ENCODE results near the gene HNRNPA3.
"Not testable (repeated sequence)": the region's sequence is repeated elsewhere in the genome, so short reads cannot be mapped to it uniquely, and the experiment has no call there.

Gene HNRNPA3

DNA sequence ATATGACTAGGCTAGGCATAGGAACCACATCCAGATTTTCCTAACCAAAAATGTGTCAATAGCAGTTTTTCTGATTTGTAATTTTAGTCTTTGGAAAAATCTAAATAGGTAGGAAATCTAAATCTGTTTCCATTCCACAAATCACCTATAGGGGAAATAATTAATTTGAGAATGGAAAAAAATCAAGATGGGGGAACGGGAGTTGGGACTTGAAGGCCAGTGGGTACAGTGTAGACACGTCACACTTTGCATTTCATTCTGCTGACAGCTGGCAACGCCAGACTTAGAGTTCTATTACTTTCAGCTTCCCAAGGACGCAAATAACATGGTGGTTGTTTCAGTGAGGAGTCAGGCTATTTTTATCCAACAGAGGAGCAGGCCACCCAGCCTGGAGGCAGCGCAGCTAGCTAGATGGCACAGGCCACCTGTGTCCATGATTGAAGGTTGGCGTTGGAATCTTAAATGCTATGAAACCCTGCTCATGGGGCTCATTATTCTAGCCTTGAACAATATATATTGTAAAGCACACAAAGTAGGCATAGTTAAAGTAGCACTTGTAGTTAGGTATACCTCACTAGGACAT is 23.4 kb downstream of the HNRNPA3 start:
- DNase-seq = no peak

DNA sequence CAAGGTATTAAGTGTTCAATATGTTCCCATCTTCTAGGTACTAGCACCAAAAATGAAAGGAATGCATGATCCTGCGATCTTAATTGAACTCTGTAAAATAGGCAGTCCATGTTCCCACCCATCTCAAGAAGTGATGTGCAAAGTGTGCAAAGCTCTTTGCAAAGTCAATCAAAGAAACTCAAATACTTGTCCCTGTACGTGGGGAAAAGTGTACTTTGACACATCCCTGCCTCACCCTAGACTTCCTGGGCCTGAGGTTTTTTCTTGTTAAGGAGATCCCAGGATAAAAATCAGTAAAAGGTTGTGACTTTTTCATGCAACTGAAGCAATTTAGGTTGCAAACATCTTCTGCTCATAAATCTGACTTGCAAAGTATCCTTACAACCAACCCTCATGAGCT is 25.3 kb downstream of the HNRNPA3 start:
- no peak for DNase-seq

DNA sequence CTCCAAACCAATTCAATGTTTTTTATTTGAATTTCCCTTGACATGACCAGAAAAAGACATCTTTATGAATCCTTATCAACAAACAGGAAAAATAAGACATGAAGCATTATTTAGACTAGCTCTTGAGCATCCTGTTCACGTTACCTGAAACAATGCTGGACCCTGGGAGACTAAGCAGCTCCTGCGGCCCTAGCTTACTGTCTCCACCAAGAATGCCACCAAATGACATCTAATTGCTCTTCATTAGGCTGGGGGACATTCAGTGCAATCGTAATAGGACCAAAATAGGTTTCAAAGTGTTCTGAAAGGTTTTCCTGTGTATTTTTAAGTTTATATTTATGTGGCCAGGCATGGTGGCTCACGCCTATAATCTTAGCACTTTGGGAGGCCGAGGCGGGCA is 26.5 kb downstream of the HNRNPA3 start:
- DNase-seq = no peak

DNA sequence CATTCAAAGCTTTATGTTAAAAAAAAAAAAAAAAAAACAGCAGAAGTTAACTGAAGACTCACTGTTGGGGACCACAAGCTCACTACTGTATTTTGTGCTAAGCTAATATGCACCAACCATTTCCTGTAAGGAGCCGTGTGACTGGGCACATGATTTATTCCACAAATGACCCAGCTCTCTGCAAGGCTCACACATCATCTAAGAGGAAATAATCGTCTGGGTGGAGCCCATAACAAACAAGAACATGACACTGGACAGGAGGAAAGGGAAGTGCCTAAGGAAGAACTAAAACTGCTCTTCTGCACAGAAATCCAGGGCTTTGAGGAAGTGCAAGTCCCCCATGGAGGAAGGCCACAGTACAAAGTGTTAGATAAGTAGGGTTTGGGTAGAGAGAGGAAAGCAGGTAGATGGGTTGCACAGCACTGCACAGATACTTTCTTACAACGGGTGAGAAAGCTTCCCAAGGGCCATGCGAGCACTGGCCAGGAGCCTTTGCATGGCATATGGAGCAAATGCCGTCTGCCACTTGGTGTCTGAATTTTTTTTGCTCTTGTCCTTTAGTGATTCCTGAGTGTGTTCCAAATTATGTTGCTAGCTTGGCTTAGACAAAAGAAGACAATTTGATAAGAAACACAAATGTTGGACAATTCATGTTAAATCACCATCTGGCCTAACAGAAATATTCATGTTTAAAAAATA is 27.5 kb downstream of the HNRNPA3 start:
- no peak for DNase-seq

DNA sequence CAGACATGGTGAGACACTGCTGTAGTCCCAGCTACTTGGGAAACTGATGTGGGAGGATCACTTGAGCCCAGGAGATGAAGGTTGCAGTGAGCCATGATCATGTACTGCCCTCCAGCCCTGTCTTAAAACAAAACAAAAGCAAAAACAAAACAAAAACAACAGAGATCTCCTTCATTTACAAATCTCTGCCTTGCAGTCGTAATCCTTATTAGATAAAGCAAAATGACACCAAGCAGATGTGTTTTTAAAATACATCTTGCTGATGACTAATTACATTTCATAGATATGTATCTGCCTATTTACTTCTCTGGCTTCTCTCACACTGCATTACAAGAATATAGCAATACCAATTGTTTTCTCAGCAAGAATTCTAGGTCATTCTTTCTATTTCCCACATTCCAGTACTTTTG is 29.1 kb downstream of the HNRNPA3 start:
- DNase-seq = no peak

DNA sequence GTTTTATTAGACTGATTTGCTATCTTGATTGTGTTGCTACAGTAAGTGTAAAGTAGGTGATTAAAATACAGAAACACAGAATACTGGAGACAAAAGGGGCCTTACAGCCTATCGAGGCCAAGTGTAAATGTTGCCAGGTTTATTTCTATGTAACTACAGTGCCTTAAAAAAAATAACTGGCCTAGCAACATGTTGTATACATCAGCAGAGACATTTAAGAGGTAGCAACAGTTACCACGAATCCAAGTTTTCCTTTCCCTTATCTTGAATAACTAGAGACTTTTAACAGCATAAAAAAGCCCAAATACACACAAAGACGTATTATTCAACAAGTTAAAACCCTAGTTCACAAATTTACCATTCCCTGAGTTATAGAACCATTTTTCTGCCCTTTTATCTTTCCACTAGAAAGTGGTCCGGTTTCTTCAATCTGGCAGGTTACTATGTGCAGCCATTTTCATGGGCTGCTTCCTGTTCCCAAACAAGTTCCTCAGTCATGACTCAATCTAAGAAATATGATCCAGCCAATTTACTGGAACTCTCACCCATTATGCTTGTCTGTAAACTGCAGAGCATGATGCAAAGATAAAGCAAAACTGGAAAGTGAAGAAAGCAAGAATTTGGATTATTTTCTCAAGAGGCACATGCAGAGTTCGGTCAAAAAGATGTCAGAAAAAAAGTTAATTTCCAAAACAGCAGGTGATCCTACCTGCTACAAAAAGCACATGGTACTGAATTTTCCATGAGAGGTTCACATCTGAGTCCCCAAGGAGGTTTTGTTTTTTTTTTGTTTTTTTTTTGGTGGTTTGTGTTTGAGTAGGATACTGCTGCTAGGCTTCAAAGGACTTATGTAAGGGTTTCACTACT is 29.8 kb downstream of the HNRNPA3 start:
- no peak for DNase-seq

DNA sequence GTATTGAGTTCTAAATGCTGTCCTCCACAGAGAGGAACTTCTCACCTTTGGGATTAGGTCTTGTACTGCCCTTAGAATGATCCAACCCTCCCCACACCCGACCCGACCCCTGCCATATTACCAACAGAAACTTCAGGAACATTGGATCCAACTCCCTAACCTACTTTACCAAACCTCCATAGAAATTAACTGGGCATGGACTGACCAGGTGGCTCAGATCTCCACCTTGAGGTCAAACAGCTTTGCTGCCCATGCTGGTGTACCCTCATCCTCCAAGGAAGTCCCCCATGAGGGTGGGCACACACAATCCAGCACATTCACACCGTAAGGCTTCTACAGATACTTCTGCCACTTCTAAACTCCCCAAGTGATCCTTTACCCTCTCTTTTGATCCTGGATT is 30.5 kb downstream of the HNRNPA3 start:
- DNase-seq = no peak

DNA sequence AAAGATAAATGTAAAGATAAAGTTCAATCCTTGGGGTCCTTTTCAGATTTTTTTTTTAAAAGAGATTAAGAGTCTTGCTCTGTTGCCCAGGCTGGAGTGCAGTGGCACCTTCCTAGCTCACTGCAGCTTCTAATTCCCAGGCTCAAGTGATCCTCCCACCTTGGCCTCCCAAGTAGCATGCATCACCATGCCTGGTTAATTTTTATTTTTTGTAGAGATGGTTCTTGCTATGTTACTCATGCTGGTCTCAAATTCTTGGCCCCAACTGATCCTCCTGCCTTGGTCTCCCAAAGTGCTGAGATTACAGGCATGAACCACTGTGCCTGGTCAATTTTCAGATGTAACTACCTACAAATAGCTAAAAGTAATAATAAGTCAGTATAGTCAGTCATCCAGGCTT is 30.9 kb downstream of the HNRNPA3 start:
- no peak for DNase-seq

DNA sequence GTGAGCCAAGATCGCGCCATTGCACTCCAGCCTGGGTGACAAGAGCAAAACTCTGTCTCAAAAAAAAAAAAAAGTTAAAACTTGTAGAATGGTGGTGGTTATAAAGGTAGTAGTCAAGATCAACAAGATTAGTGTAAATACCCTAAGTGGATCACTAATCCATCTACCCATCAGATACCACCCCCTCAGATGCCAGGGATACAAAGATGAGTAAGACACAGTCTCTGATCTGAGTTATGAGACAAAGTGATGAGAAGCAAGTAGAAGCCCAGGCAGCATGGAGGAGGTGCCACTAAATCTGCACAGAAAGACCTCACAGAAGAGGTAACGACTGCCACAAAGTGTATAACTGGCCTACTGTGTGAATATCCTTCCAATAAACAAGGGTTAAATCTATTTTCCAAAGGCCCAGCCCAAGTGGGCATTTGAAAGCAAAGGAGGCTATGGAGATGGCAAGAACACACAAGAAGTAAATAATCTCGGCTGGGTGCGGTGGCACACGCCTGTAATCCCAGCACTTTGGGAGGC is 31.7 kb downstream of the HNRNPA3 start:
- no peak for DNase-seq

DNA sequence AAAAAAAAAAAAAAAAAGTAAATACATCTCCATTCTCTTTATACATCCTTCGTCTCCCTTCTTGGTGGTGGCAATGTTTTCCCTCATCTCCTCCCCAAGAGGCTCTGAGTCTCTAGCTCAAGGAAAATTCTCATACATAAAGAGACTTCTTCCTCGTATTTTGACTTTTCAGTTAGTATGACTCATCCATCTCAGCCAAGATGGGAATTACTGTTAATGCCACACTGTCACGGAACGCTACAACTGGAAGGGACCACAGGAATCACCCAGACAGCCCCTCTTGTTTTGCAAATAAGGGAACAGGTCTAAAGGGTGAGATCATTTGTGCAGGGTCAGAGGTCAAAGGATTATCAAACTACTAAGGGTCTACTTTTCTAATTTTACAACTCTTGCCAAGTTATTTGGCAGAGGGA is 32.4 kb downstream of the HNRNPA3 start:
- no peak for DNase-seq

DNA sequence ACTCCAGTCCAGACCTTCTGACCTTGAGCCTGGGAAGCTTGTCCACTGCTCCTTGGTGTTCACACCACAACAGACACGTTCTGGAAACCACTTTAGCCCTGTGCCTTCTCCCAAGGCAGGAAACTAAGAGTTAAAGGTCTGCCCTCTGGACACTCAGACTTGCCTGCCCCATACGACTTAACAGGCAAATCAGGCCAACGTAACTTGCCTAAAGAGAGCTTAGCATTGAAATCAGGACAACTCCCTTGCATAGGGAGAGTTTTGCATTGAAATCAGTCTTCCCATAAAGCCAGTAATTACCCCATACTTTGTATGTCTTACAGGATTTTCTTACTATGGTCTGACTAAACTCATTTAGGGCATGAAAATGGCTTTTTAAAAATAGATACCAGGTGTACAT is 33.4 kb downstream of the HNRNPA3 start:
- no peak for DNase-seq

DNA sequence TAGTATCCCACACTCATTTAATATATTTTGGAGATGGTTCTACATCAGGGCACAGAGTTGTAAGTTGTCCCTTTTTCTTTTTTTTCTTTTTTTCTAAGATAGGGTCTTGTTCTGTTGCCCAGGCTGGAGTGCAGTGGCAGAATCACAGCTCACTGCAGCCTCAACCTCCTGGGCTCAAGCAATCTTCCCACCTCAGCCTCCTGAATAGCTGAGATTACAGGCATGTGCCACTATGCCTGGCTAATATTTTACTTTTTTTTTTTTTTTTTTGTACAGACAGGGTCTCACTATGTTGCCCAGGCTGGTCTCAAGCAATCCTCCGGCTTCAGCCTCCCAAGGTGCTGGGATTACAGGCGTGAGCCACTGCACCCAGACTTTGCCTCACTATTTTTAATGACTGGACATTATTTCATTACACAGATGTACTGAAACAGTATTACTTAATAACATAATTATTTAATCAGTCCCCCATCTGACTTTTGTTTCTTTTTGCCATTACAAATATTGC is 34.0 kb downstream of the HNRNPA3 start:
- not testable (repeated sequence) for DNase-seq

DNA sequence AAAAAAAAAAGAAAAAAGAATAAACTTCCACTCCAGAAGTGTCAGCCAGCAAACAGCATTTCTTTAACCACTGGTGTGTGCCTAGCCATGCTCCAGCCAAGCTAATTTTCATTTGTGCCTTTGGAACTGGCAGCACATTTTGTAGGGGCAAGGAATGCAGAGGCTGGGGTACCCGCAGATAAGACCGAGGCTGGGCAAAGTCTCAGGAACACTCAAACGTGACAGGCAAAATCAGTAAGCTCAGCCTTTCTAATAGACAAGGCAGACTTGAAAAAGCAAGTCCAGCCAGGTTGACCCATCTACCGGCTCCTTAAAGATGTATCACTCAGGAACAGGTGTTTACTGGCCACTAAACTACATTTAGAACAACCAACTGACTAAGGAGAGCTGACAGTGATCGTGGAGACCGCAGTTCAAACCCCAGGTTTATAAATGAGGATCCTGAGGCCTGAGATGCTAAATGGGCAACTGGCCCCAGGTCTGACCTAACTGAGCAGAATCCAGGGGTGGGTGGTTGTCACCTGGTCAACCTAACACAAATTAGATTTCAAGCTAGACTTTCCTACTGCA is 35.2 kb downstream of the HNRNPA3 start:
- DNase-seq = no peak

DNA sequence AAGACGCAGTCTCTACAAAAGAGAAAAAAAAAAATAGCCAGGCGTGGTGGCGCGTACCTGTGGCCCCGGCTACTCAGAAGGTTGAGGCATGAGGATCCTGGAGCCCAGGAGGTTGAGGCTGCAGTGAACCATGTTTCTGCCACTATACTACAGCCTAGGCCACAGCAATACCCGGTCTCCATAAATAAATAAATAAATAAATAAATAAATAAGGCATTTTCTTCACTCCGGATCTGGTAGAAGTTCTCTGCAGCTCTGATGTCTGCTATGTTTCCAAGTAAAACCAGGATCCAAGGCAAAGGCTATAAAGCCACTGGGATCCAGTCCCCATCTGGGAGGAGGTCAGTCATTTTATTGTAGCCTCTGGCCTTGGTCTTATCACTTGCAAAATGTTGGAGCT is 36.4 kb downstream of the HNRNPA3 start:
- DNase-seq = no peak

DNA sequence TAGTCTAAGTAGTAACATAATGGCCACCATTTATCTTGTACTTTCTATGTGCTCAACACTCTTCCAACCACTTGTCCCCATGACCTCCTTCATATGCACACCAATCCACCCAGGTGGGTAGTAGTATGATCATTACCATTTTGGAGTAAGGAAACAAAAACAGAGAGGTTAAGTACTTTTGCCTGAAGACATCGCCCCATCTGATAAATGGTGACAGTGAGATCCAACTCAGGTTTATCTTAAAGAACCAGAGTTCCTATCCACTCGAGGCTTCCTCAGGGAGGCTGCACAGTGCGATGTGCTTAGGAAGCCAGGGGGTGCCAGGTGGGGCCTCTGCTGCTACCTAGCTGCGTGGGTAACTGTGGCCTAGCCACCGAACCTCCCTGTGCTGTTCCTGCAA is 37.9 kb downstream of the HNRNPA3 start:
- DNase-seq = no peak

DNA sequence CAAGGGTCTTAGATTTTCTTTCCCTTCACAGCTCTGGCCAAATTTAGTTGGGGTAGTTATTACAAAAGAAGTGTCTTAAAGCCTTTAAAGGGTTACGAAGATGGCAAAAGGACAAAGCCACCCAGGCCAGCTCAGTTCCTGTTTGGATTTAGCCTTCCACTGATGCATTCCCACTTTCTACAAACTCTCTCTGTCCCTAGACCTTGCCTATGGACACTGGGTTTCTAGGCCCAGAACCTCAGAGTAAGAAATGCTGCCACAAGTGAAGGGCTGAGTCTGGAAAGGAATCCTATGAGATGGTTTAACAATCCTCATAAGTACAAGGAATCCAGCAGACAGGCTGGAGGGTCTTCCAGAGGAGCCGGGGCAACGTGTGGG is 38.6 kb downstream of the HNRNPA3 start:
- DNase-seq = no peak

DNA sequence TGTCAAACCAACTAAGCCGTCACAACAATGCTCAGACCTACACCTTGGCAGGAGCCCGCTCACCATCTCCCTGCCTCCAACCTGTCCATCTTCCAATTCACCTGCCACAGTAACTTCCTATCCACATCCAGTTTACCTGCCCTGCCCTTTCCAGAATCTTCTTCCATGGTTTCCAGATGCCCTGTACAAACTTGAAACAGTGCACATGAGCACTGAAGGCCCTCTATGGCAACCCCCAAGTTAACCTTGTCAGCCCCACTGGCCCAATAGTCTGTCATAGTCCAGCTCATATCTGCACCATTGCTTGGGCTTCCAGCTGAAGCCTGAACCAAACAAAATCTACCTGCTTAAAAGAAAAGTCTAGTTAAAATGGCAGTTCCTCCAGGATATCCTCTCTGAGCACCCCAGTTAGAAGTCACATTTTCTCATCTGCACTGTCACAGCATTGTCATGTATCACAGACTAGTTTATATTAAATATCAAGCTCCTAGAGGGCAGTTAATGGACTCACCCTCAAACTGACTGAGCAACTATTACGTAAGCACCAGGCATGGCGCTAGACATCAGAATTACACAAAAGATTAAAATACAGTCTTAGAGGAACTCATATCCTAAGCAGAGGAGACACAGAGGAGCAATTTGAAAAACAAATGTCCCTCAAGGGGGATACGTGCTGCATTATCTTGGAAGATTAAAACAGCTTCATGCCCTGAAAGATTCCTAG is 40.4 kb downstream of the HNRNPA3 start:
- no peak for DNase-seq

DNA sequence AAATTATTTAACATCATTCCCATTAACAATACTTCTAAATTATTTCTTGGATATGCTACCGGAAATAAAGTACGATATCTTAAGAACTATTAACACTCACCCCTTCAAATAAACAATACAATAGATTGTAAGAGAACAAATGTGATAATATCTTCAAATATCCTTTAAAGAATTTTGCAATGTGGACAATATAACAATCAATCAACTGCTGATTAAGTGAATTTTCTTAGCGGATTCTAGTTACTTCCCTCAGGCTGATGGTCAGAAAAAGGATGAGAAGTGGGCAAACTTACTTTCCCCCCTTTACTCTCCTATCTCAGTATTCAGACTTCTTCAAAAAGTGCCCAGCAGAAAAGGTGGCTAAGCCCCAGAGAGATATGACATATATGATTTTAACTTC is 41.1 kb downstream of the HNRNPA3 start:
- DNase-seq = no peak

DNA sequence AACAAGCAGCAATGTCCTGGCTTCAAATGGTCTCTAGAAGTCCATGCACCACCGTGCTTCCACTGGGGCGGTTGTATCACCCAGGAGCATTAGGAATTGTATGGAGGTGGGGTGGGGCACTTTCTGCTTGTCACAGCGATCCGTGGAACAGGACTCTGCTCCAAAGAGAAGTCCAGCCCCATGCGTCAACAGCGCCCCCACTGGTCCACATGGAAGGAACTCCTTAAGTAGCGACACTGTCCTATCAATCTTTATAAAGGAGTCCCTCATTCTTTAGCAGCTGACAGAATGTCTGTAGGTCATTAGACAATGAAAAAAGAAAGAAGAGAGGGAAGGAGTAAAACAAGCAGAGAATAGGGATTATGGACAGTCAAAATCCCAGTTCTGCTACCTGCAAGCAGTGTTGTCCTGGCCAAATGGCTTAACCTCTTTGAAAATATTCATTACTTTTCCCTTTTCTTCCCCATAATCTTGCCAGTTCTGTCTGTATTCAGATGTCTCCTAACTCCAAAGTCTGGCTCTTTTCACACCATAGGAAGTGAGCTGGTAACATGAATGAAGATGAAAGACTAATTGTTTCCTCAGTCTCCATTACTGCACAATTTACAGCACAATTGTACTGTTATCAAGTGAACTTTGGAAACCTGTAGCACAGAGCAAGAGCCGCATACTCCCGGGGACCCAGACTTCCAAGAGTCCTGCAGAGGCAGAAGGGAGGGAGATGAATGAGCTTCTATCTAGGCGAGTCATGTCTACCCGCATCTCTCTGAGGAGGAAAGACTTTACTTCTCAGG is 42.0 kb downstream of the HNRNPA3 start:
- DNase-seq = no peak

DNA sequence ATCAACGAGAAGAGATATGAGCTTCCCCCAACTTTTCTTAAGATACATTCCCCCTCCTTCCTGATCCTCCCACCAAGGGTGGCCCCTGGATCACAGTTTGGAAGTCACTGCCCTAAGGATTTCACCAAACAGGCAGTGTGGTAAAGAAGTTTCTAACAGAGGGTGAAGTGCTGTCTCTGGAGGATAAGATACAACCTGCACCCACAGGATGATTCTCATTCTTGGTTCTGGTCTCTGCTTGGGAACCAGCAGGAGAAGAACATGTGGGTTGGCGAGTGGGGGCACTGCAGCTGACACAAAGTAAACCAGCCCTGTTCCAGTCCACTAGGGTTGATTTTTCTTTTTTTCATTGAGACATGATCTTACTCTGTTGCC is 42.6 kb downstream of the HNRNPA3 start:
- DNase-seq = no peak

DNA sequence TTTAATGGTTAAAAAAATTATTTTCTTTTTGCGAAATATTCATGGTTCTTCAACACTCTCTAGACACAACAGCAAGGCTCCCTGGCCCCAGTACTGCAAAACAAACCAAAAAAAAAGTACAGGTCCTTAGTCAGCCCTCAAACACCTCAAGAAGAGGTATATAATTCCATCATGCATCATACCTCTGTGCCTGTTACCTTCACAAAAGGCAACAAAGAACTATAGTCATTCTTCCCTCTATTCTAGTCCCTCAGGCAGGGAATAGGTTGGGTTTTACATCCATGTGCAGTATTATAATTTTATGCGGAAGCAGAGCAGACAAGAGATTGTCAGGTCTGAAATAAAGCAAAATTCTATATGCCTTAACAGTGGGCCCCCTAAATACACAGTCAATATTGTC is 43.4 kb downstream of the HNRNPA3 start:
- DNase-seq = no peak

DNA sequence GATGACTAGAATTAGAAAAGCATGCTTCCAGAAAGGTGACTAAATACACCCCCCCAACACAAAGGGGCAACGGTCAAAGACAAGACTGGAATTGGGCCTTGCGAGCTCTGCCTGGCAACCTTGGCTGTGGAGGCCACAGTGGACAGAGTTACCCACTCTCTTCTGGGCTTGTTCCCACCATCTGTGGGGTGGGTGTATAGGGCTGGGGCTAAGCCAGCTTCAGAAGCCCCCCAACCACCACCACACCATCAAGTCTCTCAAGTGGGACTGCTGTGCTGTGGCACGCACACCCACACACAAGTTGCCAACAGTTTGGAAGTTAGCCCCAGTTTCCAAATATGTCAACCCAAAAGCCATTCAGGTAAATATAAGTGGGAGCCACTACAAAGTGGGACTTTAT is 44.1 kb downstream of the HNRNPA3 start:
- no peak for DNase-seq
